NCI-H1105 (cell line): ENCODE measurements around the gene NXNL1.
A peak's percentile ranks its signal among the peaks of the same experiment; 100 is the strongest.
"Not testable (repeated sequence)": the region's sequence is repeated elsewhere in the genome, so short reads cannot be mapped to it uniquely, and the experiment has no call there.

ENCODE experiments used
- DNase-seq: peaks from one replicate; lab custom pipeline; 2025; lab: John Stamatoyannopoulos, UW

NXNL1 gene

GRCh38 chr19:17460372-17461230, at the start of gene NXNL1:
Gene NXNL1, minus strand, starts transcription at chr19:17460926. Its CDS starts 57 bp downstream, at chr19:17460869.
- DNase-seq = no peak

GRCh38 chr19:17508558-17508933, 47.8 kb upstream of the NXNL1 start:
- DNase-seq = not testable (repeated sequence)

GRCh38 chr19:17506745-17507144, 46.0 kb upstream of the NXNL1 start:
- DNase-seq = no peak

- DNase-seq = no peak
These were observed 44.5 kb upstream of the NXNL1 start for GRCh38 chr19:17505223-17505622.

- DNase-seq = no peak
These were observed 43.7 kb upstream of the NXNL1 start for GRCh38 chr19:17504456-17504855.

GRCh38 chr19:17504030-17504429, 43.3 kb upstream of the NXNL1 start:
- DNase-seq = no peak

- DNase-seq = no peak
These were observed 42.5 kb upstream of the NXNL1 start for GRCh38 chr19:17503240-17503639.

- DNase-seq = no peak
These were observed 39.9 kb upstream of the NXNL1 start for GRCh38 chr19:17500447-17501198.

- no peak for DNase-seq
These were observed 39.1 kb upstream of the NXNL1 start for GRCh38 chr19:17499648-17500446.

- not testable (repeated sequence) for DNase-seq
These were observed 38.3 kb upstream of the NXNL1 start for GRCh38 chr19:17499025-17499424.

- no peak for DNase-seq
These were observed 36.5 kb upstream of the NXNL1 start for GRCh38 chr19:17497149-17497798.

- DNase-seq = peak; percentile 69
These were observed 35.7 kb upstream of the NXNL1 start for GRCh38 chr19:17496337-17496997.

- DNase-seq = no peak
These were observed 35.0 kb upstream of the NXNL1 start for GRCh38 chr19:17495639-17496296.

GRCh38 chr19:17491287-17491686, 30.6 kb upstream of the NXNL1 start:
- no peak for DNase-seq

- DNase-seq = no peak
These were observed 29.7 kb upstream of the NXNL1 start for GRCh38 chr19:17490411-17490810.

GRCh38 chr19:17489392-17490030, 28.8 kb upstream of the NXNL1 start:
- no peak for DNase-seq

- DNase-seq = no peak
These were observed 28.1 kb upstream of the NXNL1 start for GRCh38 chr19:17488593-17489391.

GRCh38 chr19:17487284-17488121, 26.8 kb upstream of the NXNL1 start:
- DNase-seq = no peak
